ENCODE data around the gene DPEP2. TPM values are rescaled to one million over a fixed set of nuclear protein-coding genes. Genes with fewer than 3 reads are reported as not detected.
A peak's percentile ranks its signal among the peaks of the same experiment; 100 is the strongest.

Gene DPEP2
- total and polyA plus RNA-seq, 7 donors: 0.69 to 11.9 (median 2.5) TPM

DNA sequence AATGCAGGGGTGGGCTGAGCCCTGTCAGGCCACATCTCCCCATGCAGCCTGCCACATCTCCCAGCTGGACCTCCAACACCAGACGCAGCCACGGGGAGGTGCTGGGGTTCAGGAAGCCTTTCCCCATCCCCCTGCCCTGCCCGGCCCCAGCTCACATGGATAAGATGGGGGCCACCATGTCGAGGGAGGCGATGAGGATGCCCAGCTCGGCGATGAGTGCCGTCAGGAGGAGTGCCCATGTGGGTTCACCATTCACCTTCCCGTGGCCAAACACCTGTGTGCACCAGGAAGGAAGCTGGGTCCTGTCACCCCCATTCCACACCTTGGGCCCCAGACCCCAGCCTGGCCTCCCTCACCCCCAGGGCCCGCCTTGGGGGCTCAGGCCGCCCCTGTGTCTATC is 49.6 kb downstream of the DPEP2 start:
- H3K27ac ChIP-seq: no peak overlapping the region
- WGBS, 2 donors: 85 to 89% methylated on average over 11 of the region's 11 CpGs
- no peaks in the 10 kb centered on the region for H3K27me3 ChIP-seq
- intact Hi-C loops (cut with DNase I): no loop called here
- peaks cover 63 to 99% (median 69%) of the 10 kb centered on the region in 4 donors for H3K36me3 ChIP-seq
- H3K4me3 ChIP-seq: no peak overlapping the region
- H3K9me3 ChIP-seq: no peaks in the 10 kb centered on the region
- TF ChIP-seq POLR2A (IDR thresholded peaks at IDR 0.05) (no peak), POLR2AphosphoS5 (IDR thresholded peaks at IDR 0.05) (no peak), EP300 (IDR thresholded peaks at IDR 0.05) (no peak)
- TF ChIP-seq, protein P1, sequence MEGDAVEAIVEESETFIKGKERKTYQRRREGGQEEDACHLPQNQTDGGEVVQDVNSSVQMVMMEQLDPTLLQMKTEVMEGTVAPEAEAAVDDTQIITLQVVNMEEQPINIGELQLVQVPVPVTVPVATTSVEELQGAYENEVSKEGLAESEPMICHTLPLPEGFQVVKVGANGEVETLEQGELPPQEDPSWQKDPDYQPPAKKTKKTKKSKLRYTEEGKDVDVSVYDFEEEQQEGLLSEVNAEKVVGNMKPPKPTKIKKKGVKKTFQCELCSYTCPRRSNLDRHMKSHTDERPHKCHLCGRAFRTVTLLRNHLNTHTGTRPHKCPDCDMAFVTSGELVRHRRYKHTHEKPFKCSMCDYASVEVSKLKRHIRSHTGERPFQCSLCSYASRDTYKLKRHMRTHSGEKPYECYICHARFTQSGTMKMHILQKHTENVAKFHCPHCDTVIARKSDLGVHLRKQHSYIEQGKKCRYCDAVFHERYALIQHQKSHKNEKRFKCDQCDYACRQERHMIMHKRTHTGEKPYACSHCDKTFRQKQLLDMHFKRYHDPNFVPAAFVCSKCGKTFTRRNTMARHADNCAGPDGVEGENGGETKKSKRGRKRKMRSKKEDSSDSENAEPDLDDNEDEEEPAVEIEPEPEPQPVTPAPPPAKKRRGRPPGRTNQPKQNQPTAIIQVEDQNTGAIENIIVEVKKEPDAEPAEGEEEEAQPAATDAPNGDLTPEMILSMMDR (IDR thresholded peaks at IDR 0.05): no peak
- H3K4me1 ChIP-seq: peaks cover 0 to 29% (median 26%) of the 10 kb centered on the region in 4 donors
- no peak for DNase-seq

DNA sequence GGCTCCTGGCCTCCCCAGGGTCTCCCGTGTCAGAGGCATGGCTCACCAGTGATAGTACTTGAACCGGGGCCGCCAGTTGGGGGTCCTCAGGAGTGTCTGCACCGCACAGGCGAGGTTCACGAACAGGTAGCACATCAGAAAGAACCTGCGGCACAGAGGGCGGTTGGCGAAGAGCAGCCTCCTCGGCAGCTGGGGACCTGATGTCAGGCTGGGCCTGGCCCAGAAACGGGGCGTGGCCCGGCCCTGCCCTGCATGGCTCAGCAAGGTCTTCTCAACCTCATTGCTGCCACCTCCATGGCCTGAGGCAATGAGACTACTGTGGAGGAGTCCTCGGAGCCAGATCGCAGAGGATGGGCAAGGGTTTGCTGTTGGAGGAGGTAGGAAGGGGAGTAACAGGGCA is 51.3 kb downstream of the DPEP2 start:
- TF ChIP-seq POLR2A (IDR thresholded peaks at IDR 0.05): no peak
- TF ChIP-seq POLR2AphosphoS5 (IDR thresholded peaks at IDR 0.05): no peak
- TF ChIP-seq, protein P1 (IDR thresholded peaks at IDR 0.05): no peak
- TF ChIP-seq EP300 (IDR thresholded peaks at IDR 0.05): no peak
- H3K27me3 ChIP-seq: no peaks in the 10 kb centered on the region
- H3K27ac ChIP-seq: peak overlapping the region in 2 of 4 donors; percentile 2 to 13
- 28 to 85% methylated on average over 15 of the region's 15 CpGs for WGBS, 2 donors
- no peaks in the 10 kb centered on the region for H3K9me3 ChIP-seq
- intact Hi-C loops (cut with DNase I): no loop called here
- no peak overlapping the region for H3K4me3 ChIP-seq
- peaks cover 61 to 85% (median 66%) of the 10 kb centered on the region in 4 donors for H3K36me3 ChIP-seq
- DNase-seq: no peak
- peaks cover 0 to 45% (median 42%) of the 10 kb centered on the region in 4 donors for H3K4me1 ChIP-seq

- H3K4me3 ChIP-seq: no peak overlapping the region
- H3K27ac ChIP-seq: peak overlapping the region in 3 of 4 donors; percentile 2 to 27 (median 13)
- intact Hi-C loops (cut with DNase I): no loop called here
- no peak for DNase-seq
- TF ChIP-seq, protein P1 (IDR thresholded peaks at IDR 0.05): no peak
- TF ChIP-seq POLR2A (IDR thresholded peaks at IDR 0.05) (no peak), EP300 (IDR thresholded peaks at IDR 0.05) (no peak), POLR2AphosphoS5 (IDR thresholded peaks at IDR 0.05) (no peak)
- peaks cover 0 to 49% (median 43%) of the 10 kb centered on the region in 4 donors for H3K4me1 ChIP-seq
- H3K9me3 ChIP-seq: no peaks in the 10 kb centered on the region
- no peaks in the 10 kb centered on the region for H3K27me3 ChIP-seq
- H3K36me3 ChIP-seq: peaks cover 61 to 86% (median 69%) of the 10 kb centered on the region in 4 donors
- WGBS, 2 donors: 83 to 93% methylated on average over 28 of the region's 28 CpGs
These were observed 52.2 kb downstream of the DPEP2 start for GRCh38 chr16:67946966-67947558.

- WGBS, 2 donors: 95 to 97% methylated on average over 20 of the region's 20 CpGs
- no peaks in the 10 kb centered on the region for H3K9me3 ChIP-seq
- peaks cover 0 to 39% (median 33%) of the 10 kb centered on the region in 4 donors for H3K4me1 ChIP-seq
- intact Hi-C loops (cut with DNase I): no loop called here
- DNase-seq: no peak
- H3K27me3 ChIP-seq: no peaks in the 10 kb centered on the region
- peaks cover 57 to 85% (median 66%) of the 10 kb centered on the region in 4 donors for H3K36me3 ChIP-seq
- H3K27ac ChIP-seq: peak overlapping the region in 2 of 4 donors; percentile 27 to 85
- TF ChIP-seq EP300 (IDR thresholded peaks at IDR 0.05) (no peak), POLR2A (IDR thresholded peaks at IDR 0.05) (no peak), POLR2AphosphoS5 (IDR thresholded peaks at IDR 0.05) (no peak)
- TF ChIP-seq, protein P1 (IDR thresholded peaks at IDR 0.05): no peak
- no peak overlapping the region for H3K4me3 ChIP-seq
These were observed 53.1 kb downstream of the DPEP2 start for GRCh38 chr16:67946128-67946569.

All from sigmoid colon (tissue), 7 donors.